Measurements from ENCODE around the gene SASH1. TPM values are rescaled to one million over a fixed set of nuclear protein-coding genes. Genes with fewer than 3 reads are reported as not detected.

Gene SASH1
- polyA plus RNA-seq, 1 donor: 34.0 TPM

DNA sequence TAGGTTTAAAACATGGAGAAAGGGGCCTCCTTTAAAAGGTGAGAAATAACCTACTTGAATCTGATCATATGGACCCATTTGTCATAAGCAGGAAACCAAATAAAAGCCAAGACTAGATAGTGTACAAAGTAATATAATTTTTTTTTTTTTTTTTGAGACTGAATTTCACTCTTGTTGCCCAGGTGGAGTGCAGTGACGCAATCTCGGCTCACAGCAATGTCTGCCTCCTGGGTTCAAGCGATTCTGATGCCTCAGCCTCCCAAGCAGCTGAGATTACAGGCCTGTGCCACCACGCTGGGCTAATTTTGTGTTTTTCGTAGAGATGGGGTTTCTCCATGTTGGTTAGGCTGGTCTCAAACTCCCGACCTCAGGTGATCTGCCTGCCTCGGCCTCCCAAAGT is 89.2 kb downstream of the SASH1 start:
- no peak for DNase-seq (ENCODE audit: low read depth)

DNA sequence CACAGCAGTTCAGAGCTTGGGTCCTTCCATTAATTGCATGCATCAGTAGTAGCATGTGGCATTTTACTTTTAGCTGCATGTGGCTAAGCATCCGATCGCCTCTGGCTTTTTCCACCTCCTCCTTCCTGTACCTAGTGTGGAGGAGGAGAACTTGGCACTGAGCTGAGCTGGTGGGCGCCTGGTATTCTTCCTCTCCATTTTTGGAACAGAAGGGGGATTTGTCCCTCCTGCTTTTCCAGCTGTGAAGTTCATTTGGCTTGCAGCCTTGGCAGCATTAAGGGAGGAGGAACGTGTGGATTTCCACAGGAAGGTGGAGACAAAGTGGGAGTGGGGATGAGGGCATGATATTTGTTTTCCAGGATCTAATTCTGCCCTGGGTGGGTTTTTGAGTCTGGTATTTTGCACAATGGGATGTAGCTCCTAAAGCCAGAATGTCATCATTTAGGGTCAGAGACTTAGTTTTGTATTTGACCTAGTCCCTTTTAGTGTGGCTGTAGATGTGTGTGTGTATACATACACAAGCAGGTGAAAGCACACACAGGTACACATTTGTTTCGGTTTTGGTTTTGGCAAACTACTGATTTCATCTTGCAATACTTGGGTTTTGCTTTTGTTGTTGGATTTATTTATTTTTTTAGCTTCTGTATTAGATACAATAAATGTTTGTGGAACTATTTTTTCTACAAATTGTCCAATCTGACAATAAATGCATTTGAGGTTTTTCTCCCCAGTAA is 90.0 kb downstream of the SASH1 start:
- DNase-seq (ENCODE audit: low read depth): no peak

DNA sequence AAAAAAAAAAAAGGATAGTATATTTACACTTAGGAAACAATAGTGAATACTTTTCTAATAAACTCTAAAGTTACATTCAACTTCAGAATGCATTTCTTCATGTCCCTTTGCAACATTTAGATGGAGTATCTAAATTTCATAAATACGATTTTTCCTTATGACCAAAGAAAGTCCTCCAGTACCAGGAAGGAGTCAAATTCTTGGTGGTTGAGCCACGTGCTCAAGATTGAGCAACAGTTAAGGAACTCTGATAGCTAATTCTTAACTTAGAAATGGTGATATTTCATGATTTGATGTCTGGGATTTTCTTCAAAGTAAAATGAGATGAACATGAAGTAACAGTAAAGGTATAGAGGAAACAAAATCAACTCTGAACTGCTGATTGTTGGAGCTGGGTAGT is 92.7 kb downstream of the SASH1 start:
- DNase-seq (ENCODE audit: low read depth): no peak

DNA sequence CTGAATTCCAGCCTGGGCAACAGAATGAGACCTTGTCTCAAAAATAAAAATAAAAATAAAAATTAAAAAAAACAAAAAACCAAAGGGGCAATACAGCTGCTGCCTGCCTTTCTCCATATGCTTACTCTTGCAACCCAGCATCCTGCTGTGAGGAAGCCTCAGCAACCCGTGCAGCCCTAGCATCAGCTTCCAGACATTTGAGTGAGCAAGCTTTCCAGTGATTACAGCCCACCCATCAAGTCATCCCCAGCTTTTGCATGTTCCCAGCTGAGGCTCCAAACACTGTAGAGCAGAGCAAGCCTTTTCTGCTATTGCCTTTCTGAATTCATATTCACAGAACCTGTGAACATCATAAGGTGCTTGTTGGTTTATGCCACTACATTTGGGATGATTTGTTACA is 93.8 kb downstream of the SASH1 start:
- DNase-seq (ENCODE audit: low read depth): no peak

DNA sequence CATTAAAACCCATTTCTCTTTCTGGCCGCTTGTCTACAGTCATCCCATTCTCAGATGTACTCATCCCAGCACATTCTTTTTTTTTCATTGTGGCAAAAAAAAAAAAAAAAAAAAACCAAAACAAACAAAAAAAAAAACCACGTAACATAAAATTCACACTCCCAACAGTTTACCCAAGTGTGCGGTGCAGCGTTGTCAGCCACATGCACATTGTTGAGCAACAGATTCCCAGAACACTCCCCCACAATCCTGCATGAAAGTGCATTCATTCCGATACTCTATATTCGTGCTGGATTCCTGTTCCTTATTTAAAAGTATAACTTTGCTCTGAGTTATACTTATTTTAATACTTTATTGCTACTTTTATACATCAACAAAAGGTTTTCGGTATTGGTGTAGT is 96.0 kb downstream of the SASH1 start:
- no peak for DNase-seq (ENCODE audit: low read depth)

DNA sequence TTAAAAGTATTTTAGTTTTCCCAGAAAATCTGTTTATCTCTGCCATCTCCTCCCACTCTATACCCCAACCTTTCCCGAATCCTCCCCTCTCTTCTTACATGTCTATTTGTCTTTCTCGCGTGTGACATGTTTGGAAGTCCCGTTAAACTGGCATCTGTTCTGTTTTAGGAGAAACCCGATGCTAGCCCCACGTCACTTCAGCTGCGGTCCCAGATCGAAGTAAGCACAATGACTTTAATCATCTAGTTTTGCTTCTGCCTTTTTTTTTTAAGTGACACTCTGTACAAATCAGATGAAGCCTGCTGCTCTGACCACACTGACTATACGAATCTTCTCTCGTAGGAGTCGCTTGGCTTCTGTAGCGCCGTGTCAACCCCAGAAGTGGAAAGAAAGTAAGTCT is 97.4 kb downstream of the SASH1 start:
- DNase-seq (ENCODE audit: low read depth): no peak

DNA sequence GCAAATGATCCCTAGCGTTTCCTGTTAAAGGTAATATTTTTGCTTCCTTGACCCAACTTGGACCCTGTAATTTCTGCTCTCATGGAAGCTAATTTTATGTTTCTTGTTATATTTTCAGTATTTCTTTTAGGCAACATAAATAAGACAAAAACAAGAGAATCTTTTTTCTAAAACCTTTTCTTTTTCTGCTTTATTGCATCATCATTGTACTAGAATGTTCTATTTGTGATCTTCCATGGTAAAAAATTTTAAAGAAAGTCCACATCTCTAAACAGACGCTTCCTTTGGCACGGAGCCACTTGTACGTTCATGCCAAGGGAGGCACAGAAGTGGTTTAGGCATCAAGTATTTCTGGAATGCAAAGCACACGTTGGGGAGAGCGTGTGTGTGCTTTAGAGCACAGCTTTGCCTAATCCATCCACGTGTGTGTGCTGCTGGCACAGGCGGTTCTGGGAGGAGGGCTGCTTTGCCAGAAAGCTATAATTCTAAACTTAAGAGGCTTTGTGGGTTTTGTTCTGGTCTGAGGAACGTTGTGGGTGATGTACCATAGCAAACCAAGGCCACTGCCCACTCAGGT is 98.3 kb downstream of the SASH1 start:
- DNase-seq (ENCODE audit: low read depth): no peak

DNA sequence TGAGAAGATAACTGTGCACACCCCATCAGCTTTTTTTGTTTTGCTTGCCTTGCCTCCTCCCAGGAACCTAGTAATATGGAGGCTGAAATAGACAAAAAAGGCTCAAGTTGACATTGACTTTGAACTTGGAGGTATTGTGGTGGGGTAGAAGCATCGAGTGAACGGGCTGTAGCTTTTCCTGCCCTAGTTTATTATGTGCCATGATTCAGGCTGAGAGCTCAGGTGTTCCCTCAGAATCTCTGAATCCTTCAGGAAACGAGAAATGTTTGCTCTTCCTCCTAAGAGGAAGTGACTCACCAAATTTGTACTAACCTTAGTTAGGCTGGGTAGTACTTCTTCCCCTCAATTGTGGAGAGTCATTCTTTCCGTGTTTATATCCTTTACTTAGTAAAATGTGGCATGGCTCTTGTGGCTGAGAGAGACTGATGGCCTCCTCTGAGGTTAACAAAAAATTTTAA is 98.8 kb downstream of the SASH1 start:
- no peak for DNase-seq (ENCODE audit: low read depth)

DNA sequence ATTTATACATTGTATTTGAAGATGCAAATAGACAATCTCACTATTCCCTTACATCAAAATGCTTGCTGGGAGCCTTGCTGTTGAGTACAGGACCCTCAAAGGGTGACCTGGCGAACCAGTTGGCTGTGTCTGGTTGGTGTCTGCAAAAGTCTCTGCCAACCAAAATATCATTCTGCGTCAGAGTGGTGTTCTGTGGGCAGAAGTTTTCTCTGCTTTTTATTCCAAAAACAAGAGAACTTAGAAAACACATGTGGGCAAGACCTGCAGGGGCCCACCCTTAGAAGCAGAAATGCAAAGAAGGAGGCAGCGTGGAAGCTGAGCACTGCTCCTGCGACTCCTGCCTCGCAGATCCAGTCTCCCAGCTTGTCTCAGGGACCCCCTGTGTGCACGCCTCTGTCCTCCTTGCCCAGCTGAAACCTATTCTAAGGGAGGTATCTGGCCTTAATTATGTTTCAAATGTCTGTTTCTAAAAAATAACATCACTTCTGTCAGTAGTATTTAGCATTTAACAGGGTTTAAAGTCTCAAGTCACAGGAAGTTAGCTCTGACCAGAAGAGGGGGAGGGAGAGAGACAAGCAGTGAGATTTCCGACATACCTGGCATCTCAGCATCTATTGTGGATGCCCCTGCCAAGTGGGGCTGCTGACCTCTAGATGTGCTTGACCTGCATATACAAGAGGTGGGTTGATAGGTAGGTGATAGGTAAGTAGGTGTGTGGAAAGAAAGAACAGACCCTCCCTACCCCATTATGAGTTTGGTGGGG is 101.3 kb downstream of the SASH1 start:
- no peak for DNase-seq (ENCODE audit: low read depth)

DNA sequence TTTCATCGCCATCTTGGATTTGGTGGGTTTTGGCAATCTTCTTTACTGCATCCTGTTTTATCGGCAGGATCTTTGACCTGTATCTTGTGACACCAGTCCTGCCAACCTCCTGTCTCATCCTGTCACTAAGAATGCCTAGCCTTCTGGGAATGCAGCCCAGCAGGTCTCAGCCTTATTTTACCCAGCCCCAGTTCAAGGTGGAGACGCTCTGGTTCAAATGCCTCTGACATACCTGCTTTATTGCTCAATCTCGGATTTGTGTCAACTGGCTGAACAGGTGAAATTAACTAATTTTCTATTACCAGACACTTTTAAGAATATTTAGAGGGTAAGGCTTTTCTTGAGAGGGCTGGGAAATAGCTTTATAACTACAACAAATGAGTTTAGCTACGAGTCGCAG is 102.5 kb downstream of the SASH1 start:
- DNase-seq (ENCODE audit: low read depth): no peak

DNA sequence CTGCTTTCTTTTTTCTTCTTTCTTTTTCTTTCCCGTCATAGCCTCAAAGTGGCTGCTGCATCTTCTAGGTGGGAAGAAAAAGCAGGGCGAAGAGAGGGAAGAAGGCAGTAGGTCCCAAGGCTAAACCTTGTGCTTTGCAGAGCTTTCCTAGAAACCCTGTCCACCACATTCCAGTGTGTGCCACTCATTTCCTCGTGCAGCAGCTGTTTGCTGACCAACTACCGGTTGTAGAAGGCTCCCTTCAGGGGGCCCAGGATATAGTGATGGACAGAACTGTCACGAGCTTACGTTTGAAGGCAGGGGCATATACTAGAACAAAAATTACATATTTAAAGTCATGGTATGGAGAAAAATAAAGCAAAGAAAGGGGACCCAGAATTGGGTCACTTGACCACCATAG is 103.0 kb downstream of the SASH1 start:
- no peak for DNase-seq (ENCODE audit: low read depth)

DNA sequence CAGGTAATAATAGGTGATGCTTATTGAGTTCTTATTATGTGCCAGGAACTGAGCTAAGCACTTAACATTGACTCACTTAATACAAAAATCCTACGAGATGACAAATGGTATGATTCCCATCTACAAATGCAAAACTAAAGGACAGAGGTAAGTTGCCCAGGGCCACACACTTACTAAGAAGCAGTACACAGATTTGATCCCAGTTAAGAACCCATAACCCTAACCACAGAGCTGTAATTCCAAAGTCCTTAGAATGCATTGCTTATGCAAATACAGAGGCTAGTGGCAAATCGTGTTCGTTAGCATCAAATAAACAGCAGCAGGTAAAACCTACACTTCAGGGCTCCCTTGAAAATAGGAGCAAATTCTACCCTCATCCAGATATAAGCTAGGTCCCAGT is 104.0 kb downstream of the SASH1 start:
- no peak for DNase-seq (ENCODE audit: low read depth)

DNA sequence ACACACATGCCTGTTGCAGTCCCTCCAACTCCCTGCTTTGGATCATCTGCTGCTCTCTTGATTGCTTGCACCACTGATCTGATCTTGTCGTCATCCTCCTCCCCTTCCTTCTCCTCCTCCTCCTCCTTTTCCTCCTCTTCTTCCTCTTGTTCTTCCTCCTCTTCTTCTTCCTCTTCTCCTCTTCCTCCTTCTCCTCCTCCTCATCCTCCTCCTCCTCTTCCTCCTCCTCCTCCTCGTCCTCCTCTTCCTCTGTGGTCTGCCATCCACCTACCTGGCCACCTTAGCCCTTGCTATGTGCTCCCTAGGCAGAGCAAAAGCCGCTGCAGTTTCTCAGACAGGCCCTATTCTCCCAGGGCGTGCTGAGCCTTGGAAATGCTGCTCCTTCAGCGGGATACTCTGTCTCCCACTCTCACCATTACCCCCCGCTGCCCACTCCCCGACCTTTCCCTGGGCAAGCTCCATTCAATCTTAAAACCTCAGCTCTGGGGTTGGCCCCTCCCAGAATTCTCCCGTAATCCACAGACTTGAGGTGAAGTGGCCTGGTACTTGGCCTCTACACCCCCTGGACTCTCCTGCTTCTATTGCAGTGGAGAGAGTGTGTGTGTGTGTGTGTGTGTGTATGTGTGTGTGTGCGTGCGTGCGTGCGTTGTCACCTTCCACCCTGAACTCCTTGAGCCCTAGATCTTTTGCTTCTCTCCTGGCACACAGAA is 105.0 kb downstream of the SASH1 start:
- DNase-seq (ENCODE audit: low read depth): no peak

DNA sequence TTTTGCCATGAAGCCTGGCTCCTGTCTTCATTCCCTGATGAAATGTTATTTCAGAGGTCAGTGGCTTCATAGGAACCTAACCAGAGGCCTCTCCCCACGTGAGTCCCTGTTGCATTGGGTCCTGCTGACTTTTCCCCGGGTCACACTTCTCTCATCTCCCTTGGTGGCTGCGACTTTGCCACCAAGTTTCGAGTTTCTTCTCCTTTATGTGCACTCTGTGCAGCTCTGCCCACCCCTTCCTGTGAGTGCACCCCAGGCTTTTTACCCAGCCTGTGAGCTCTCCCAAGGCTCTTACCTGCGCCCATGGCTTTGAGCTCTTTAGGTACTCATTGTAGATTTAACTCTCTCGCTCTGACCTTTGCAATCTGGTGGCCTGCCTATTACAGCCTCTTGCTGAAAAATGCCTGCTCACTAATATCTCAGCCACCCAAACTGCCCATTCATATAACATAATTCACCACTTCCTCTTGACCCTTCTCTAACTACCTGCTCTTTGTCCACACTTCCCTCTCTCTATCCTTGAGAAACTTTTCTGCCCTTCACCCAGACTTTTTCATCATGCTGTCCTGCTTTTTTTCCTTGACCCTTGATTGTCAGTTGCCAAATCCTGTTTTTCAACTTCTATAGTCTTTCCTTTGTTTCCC is 105.9 kb downstream of the SASH1 start:
- no peak for DNase-seq (ENCODE audit: low read depth)

DNA sequence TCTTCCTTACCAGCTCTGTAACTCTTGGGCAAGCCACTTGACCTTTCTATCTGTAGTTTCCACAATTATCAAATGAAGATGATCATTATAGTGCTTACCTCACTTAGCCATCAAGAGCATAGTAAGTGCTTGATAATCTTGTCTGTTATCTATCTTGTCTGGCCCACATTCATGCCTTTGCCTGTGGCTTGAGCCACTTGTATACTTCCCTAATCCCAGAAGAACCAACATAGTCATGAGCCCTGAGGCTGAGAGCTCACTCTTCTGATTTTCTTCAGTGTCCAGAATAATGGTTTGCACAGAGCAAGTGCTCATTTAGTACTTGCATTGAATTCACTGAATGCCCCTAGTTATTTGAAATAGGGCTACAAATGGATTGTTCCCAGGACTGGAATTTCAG is 108.2 kb downstream of the SASH1 start:
- no peak for DNase-seq (ENCODE audit: low read depth)

DNA sequence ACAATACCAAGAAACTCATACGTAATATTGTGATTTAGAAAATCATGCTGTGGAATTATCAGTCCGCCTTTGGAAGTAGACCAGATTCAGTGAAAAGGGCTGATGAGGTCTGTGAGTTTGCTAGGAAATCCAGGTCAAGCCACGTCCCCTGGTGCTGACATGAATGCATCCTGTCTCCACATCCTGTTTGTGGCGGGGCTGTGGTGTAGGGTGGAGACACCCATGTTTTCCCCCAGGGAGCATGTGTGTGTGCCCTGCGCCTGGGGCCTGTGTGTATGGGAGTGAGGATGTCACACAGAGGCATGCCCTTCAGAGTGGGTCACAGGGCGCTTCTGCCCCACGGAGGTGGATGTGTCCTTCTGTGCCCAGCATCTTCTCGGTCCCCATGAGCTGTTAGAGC is 109.1 kb downstream of the SASH1 start:
- DNase-seq (ENCODE audit: low read depth): no peak

DNA sequence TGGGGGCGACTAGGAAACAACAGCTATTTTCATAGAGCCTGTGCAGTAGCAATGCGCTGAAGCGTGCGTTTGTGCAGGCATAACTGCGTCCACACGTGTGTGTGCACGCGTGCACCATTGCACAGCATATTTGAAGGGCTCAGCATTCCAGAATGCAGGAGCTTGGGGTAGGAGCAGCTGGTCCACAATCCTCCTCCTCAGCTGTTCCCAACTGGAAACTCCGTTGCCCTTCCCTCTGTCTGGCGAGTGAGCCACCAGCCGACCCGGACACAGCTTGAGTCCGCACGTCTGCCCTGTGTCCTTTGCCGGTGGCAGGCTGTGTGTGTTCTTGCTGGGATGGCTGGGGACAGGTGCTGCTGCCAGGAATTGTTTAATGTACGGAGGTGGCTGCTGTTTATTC is 110.2 kb downstream of the SASH1 start:
- DNase-seq (ENCODE audit: low read depth): no peak

DNA sequence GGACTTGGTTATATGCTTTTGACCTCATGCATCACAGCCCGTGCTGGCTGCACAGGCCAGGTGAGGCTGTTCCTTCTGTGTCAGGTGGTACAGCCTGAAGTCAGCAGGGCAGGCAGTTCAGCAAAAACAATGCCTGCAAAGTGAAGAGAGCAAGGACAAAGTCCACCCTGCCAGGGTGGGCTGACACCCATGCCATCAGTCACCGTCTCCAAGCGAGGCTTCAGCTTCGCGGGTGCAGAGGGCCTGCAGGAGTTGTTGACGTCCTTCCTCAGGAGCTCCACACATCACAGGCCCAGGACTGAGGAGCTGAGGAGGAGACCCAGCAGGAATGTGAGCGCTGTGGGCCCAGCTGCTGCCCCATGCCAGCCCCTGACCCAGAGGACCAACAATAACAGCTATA is 111.3 kb downstream of the SASH1 start:
- DNase-seq (ENCODE audit: low read depth): no peak

DNA sequence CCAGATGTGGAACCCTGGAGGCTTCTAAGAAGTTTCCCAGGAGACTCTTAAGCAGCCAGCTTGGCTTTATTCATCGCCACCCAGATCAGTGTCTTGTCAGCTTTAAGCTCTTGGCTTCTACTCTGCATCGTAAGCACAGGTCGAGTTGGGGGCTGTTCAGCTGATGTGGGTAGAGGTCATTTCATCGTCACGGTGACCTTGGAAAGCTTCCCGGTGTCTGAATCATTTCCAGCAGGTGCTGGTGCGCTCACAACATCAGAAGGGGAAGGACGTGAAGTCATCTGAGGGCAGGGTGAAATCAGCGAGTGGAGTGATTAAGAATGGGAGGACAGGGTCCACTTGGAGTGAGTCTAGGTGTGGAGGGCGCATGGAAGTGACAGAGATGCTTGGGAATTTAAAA is 112.6 kb downstream of the SASH1 start:
- no peak for DNase-seq (ENCODE audit: low read depth)

DNA sequence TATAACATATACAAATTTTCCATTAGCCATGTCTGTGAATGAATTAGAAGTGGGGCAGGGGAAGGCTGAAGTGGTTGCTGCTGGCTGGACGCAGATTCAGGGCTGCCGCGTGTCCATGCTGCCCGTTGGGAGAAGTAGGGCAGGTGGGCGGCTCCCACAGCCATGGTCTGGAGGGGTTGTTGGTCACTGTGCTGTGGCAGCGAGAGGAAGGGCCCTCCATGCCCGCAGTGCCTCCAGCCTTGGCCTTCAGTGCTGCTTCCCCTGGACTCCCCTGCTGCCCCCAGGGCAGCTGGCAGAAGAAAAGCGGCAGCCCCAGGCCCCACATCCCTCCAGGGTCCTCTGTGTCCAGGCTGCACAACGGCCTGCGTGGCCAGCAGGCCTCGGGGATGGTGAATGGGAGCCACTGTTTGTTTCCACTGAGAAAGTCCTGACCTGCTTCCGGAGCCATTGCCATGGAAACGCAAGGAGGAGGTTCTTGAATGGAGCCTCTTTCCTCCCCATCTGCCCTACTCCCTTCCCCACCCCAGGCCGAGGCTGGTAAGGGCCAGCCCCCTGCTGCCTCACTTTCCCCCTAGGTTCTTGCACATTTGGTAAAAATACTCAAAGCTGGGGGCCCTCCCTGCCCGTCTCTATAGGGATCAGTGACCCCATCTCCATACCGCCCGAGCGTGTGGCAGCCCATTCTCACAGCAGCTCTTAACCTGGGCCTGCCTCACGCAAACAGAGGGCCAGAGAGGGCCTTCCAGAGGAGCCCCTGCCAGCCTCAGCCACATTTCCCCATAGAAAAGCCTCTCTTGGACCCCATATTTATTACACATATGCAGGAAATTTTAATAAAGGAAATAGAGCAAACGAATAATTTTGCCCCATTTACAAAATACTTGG is 113.3 kb downstream of the SASH1 start:
- DNase-seq (ENCODE audit: low read depth): no peak
